ENCODE data around the gene RAB37. TPM values are rescaled to one million over a fixed set of nuclear protein-coding genes. Genes with fewer than 3 reads are reported as not detected.

RAB37 gene
- total and polyA plus RNA-seq, 2 of the 13 experiments (the other 11 are each of a cell fraction or from before 2014, with no cell fraction given) = 0.91 to 3.7 TPM

DNA sequence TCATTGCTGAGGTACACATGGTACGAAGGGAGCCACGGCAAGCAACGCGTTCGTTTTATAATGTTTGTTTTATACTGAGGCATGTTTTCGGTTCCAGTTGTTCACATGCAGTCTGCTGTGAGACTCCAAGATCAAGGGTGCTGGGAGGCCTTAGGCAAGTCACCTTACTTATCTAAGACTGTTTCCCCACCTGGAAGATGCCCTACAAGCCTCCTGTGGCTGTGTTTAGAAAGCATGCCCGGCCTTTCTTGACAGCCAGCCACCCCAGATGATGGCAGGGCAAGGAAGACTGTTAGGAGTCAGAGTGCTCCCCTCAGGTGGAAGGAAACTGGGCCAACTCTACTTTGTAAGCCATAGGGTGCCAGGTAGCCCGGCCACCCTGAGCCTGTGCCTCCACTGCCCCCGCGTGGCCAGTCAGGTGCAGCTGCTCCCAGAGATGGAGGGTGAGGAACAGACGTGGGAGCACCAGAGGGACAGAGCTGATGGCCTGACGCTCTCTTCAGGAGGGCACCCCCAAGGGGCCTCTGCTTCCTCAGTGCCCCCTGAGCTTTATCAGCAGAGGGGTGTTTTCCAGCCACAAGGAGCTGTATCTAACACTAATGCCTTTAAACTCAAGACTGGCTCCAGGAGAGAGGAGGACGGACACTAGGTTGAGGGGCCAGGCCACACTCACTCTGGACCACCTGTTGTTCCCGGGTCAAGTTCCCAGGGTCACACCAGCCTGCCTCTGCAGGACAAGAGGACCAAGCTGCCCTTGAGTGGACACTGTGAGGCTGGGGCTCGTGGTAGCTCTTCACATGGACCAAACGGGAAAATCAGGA lies 33.7 kb downstream of the RAB37 start (continued):
- TF ChIP-seq, protein P1, sequence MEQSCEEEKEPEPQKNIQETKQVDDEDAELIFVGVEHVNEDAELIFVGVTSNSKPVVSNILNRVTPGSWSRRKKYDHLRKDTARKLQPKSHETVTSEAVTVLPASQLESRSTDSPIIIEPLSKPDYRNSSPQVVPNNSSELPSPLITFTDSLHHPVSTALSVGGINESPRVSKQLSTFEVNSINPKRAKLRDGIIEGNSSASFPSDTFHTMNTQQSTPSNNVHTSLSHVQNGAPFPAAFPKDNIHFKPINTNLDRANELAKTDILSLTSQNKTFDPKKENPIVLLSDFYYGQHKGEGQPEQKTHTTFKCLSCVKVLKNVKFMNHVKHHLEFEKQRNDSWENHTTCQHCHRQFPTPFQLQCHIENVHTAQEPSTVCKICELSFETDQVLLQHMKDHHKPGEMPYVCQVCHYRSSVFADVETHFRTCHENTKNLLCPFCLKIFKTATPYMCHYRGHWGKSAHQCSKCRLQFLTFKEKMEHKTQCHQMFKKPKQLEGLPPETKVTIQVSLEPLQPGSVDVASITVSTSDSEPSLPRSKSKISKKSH (CRISPR knock-in tag; IDR thresholded peaks at IDR 0.05; ENCODE audit: borderline replicate concordance) = no peak
- no peak; the same call in 1 of the 2 replicates for TF ChIP-seq FIP1L1 (IDR thresholded peaks at IDR 0.05; ENCODE audit: borderline replicate concordance, insufficient read depth, low read depth, low read length)
- TF ChIP-seq ADNP (CRISPR knock-in tag; IDR thresholded peaks at IDR 0.05) = no peak
- no peak for TF ChIP-seq MTA1 (CRISPR knock-in tag; IDR thresholded peaks at IDR 0.05; ENCODE audit: borderline replicate concordance)
- TF ChIP-seq SCMH1 (CRISPR knock-in tag; IDR thresholded peaks at IDR 0.05; ENCODE audit: borderline replicate concordance) = no peak
- TF ChIP-seq PAF1 (CRISPR knock-in tag; IDR thresholded peaks at IDR 0.05) = peak; percentile 75; the same call in 1 of the 2 replicates
- peak; percentile 54 for TF ChIP-seq ZNF350 (CRISPR knock-in tag; IDR thresholded peaks at IDR 0.05; ENCODE audit: borderline replicate concordance, low read depth)
- TF ChIP-seq, protein P2, sequence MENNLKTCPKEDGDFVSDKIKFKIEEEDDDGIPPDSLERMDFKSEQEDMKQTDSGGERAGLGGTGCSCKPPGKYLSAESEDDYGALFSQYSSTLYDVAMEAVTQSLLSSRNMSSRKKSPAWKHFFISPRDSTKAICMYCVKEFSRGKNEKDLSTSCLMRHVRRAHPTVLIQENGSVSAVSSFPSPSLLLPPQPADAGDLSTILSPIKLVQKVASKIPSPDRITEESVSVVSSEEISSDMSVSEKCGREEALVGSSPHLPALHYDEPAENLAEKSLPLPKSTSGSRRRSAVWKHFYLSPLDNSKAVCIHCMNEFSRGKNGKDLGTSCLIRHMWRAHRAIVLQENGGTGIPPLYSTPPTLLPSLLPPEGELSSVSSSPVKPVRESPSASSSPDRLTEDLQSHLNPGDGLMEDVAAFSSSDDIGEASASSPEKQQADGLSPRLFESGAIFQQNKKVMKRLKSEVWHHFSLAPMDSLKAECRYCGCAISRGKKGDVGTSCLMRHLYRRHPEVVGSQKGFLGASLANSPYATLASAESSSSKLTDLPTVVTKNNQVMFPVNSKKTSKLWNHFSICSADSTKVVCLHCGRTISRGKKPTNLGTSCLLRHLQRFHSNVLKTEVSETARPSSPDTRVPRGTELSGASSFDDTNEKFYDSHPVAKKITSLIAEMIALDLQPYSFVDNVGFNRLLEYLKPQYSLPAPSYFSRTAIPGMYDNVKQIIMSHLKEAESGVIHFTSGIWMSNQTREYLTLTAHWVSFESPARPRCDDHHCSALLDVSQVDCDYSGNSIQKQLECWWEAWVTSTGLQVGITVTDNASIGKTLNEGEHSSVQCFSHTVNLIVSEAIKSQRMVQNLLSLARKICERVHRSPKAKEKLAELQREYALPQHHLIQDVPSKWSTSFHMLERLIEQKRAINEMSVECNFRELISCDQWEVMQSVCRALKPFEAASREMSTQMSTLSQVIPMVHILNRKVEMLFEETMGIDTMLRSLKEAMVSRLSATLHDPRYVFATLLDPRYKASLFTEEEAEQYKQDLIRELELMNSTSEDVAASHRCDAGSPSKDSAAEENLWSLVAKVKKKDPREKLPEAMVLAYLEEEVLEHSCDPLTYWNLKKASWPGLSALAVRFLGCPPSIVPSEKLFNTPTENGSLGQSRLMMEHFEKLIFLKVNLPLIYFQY (CRISPR knock-in tag; IDR thresholded peaks at IDR 0.05; ENCODE audit: borderline replicate concordance) = peak; percentile 80; the same call in 1 of the 2 replicates
- peak; percentile 64; the same call in 1 of the 2 replicates for TF ChIP-seq ZFP37 (CRISPR knock-in tag; IDR thresholded peaks at IDR 0.05; ENCODE audit: borderline replicate concordance)
- 0 out of 2 replicates have a peak, but pooled peaks have one; percentile 7 for TF ChIP-seq AHR (CRISPR knock-in tag; IDR thresholded peaks at IDR 0.05)
- TF ChIP-seq, protein P3, sequence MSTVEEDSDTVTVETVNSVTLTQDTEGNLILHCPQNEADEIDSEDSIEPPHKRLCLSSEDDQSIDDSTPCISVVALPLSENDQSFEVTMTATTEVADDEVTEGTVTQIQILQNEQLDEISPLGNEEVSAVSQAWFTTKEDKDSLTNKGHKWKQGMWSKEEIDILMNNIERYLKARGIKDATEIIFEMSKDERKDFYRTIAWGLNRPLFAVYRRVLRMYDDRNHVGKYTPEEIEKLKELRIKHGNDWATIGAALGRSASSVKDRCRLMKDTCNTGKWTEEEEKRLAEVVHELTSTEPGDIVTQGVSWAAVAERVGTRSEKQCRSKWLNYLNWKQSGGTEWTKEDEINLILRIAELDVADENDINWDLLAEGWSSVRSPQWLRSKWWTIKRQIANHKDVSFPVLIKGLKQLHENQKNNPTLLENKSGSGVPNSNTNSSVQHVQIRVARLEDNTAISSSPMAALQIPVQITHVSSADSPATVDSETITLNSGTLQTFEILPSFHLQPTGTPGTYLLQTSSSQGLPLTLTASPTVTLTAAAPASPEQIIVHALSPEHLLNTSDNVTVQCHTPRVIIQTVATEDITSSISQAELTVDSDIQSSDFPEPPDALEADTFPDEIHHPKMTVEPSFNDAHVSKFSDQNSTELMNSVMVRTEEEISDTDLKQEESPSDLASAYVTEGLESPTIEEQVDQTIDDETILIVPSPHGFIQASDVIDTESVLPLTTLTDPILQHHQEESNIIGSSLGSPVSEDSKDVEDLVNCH (CRISPR knock-in tag; IDR thresholded peaks at IDR 0.05) = no peak
- TF ChIP-seq, protein P4, sequence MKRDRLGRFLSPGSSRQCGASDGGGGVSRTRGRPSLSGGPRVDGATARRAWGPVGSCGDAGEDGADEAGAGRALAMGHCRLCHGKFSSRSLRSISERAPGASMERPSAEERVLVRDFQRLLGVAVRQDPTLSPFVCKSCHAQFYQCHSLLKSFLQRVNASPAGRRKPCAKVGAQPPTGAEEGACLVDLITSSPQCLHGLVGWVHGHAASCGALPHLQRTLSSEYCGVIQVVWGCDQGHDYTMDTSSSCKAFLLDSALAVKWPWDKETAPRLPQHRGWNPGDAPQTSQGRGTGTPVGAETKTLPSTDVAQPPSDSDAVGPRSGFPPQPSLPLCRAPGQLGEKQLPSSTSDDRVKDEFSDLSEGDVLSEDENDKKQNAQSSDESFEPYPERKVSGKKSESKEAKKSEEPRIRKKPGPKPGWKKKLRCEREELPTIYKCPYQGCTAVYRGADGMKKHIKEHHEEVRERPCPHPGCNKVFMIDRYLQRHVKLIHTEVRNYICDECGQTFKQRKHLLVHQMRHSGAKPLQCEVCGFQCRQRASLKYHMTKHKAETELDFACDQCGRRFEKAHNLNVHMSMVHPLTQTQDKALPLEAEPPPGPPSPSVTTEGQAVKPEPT (CRISPR knock-in tag; IDR thresholded peaks at IDR 0.05; ENCODE audit: low read depth) = no peak; the same call in 1 of the 2 replicates
- TF ChIP-seq ZNF720 (CRISPR knock-in tag; IDR thresholded peaks at IDR 0.05) = no peak
- TF ChIP-seq KLF9 (CRISPR knock-in tag; IDR thresholded peaks at IDR 0.05; ENCODE audit: low read depth) = no peak

Measured in HepG2 (cell line).